ENCODE measurements around the gene ACTRT3.
"Not testable (repeated sequence)": the region's sequence is repeated elsewhere in the genome, so short reads cannot be mapped to it uniquely, and the experiment has no call there.

ACTRT3 gene

GRCh38 chr3:169722724-169723123 is 46.6 kb downstream of the ACTRT3 start:
- intact Hi-C loops (cut with DNase I) = no loop called here

GRCh38 chr3:169718415-169718814 is 50.9 kb downstream of the ACTRT3 start:
- intact Hi-C loops (cut with DNase I); DNase-seq: not testable (repeated sequence)

More at GRCh38 chr3:169722724-169723123, 46.6 kb downstream of the ACTRT3 start:
- no peak for DNase-seq
